HG03025 (cell line): ENCODE data around the gene BLZF1.
"Not testable (repeated sequence)": the region's sequence is repeated elsewhere in the genome, so short reads cannot be mapped to it uniquely, and the experiment has no call there.

ENCODE experiments used
- ATAC-seq: cut with Tn5 transposase; IDR thresholded peaks from one replicate; pipeline ENCODE4 v1.9.1; 2021; ENCODE audit warnings: mild to moderate bottlenecking, moderate library complexity; ENCODE audit not compliant: unreplicated experiment, low FRiP score

Gene BLZF1

DNA sequence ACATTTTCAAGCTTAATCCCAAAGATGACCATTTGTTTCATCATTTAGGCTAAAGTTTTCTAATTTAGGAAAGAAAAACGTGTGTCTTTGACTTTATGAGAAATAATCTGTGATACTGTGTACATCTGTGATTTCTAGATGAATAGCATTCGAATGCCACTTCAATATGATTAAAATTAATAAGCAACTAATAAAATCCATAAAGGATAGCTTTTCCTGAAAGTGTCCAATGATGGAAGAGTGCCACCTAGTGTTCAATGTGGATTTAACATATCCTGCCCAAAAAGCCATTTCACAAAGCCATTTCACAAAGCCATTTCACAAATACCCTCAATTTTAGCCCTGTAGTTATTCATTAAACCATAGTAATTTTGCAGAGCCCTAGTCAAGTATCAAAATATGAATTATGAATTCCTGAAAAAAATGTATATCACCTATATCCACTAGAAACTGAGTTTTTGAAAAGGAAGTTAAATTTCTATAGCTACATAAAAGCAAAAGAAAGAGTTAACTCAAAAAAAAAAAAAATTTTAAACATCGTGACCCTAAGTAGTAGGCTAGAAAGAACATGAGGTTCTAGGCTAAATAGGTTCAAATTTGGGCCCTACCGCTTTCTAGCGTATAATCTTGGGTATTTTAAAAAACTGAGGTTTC lies 19.5 kb upstream of the BLZF1 start:
- no peak for ATAC-seq

- ATAC-seq, result no peak
These were observed 7.6 kb upstream of the BLZF1 start for GRCh38 chr1:169360415-169360814.

- ATAC-seq, result no peak
These were observed 6.7 kb upstream of the BLZF1 start for GRCh38 chr1:169361281-169361680.

- no peak for ATAC-seq
These were observed 4.8 kb upstream of the BLZF1 start for GRCh38 chr1:169363046-169363730.

- ATAC-seq, result no peak
These were observed 3.0 kb upstream of the BLZF1 start for GRCh38 chr1:169364948-169365347.

DNA sequence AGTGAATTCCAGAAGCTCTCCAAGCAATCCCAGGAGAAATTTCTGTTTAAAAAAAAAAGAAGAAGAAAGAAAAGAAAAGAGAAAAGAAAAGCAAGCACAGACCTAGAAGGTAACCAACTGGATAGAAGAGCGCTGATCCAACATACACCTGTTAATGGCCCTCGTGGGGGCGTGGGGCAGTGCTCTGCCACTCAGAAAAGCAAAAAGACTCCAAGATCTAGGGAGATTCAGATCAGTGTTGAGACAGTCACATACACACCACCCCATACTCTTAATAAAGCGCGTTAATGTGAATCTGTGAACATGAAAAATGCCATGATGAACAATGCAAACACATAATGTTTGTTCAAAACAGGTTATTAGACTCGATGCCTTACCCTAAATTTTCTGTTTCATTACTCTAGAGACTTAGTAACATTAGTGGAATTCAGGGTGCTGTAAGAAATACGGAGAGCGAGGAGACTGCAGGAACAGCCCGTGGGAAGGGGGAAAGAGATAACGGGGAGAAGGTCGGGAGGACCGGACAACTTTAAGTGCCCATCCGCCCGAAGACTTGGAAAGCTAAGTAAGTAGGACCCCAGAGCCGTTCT lies 804 bp upstream of the BLZF1 start:
- ATAC-seq, result no peak

DNA sequence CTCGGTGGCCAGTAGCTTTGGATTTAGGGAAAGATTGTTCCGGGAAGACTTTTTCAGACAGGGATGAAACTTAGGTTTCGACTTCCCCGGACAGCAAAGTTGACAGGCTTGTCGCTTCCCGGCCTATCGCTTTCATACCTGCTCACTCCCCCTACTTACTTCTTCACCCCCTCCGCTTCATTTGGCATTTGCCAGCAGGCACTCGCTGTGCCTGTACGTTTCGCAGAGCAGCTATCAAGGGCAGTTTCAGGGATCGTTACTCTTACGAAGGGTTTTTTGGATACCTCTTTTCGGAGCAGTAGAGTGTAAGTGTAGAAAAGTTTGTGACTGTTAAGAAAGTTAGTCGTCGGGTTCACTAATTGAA lies 393 bp downstream of the BLZF1 start:
- ATAC-seq, result no peak

DNA sequence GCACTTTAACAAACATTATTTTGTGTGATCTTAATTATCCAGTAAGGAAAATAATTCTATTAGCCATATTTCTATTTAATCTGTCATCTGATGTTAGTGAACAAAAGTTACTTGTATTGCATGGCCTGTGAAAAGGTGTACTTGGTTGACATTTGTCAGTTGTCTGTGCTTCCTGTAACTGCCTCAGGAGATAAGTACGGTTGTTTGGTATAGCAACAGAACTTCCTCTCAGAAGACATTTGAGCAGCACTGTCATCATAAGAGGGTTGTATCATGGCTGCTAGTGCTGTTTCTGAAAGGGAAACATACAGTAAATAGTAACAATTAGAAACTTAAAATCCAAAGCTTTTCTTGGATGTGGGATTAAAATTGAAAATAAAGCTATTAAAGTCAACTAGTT lies 3.4 kb downstream of the BLZF1 start:
- ATAC-seq, result no peak

DNA sequence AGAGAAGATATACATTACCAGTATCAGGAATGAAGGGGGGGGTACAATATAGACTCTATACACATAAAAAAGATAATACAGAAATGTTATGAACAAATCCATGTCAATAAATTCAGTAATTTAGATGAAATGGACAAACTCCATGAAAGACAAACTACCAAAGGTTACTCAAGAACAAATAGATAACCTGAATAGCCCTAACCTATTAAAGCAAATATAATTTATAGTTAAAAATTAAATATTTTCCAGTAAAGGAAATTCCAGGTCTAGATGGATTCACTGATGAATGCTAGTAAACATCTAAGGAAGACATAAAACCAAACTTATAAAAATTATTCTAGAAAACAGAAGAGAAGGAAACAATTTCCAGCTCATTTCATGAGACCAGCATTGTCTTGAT lies 13.2 kb downstream of the BLZF1 start:
- no peak for ATAC-seq

DNA sequence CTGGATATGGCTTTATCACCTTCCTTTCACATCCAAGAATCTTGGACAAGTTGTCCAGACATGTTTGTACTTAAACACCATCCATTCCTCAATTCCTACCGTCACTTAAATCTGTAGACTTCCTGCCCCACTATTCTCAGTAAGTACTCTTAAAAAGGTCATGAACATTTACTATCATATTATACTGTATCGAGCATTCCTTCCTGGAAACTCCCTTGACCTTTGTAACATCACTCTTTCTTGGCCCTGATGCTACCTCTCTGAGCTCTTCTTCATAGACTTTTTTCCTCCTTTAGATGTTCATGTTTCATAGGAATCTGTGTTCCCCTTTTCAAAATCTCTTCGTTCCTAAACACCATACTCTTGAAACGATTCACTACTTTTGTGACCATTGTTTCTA lies 15.5 kb downstream of the BLZF1 start:
- no peak for ATAC-seq

DNA sequence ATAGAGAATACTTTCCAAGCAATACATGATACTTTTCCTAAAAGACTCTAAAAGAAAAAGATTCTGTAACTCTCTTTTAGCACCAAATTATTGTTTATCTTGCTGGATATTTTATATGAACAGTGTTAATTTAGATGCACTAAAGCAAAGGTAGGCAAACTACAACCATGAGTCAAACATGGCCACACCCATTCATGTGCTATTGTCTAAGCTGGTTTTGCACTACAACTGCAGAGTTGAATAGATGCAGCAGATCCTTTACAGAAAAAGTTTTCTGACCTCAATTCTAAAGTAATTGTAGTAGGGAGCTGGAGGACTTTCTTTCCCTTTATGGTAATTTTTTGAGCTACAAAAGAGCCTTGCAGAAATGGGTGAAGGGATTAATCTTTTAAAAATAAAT lies 19.4 kb downstream of the BLZF1 start:
- ATAC-seq, result no peak

DNA sequence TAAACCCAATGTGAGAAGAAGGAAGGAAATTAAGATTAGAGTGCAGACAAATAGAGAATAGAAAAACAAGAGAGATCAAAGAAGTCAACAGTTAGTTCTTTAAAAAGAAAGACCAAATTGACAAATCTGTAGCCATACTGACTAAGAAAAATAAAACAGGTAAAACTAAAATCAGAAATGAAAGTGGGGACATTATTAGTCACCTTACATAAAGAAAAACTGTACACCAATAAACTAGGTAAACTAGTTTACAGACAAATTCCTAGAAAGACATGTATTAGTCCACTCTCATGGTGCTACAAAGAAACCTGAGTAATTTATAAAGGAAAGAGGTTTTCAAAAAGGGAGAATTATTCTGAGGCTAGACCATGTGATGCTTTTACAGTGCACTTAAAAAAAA lies 22.3 kb downstream of the BLZF1 start:
- peak; percentile 39 for ATAC-seq

- no peak for ATAC-seq
These were observed 24.4 kb downstream of the BLZF1 start for GRCh38 chr1:169392406-169392805.

GRCh38 chr1:169395955-169396354 lies 28.0 kb downstream of the BLZF1 start:
- ATAC-seq, result no peak

GRCh38 chr1:169402578-169402977 lies 34.6 kb downstream of the BLZF1 start:
- ATAC-seq, result not testable (repeated sequence)

DNA sequence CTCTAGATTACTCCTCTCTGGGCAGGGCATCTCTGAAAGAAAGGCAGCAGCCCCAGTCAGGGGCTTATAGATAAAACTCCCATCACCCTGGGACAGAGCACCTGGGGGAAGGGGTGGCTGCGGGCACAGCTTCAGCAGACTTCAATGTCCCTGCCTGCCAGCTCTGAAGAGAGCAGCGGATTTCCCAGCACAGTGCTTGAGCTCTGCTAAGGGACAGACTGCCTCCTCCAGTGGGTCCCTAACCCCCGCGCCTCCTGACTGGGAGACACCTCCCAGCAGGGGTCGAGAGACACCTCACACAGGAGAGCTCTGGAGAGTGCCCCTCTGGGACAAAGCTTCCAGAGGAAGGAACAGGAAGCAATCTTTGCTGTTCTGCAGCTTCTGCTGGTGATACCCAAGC lies 40.3 kb downstream of the BLZF1 start:
- ATAC-seq, result not testable (repeated sequence)

GRCh38 chr1:169414952-169415351 lies 47.0 kb downstream of the BLZF1 start:
- ATAC-seq, result no peak

DNA sequence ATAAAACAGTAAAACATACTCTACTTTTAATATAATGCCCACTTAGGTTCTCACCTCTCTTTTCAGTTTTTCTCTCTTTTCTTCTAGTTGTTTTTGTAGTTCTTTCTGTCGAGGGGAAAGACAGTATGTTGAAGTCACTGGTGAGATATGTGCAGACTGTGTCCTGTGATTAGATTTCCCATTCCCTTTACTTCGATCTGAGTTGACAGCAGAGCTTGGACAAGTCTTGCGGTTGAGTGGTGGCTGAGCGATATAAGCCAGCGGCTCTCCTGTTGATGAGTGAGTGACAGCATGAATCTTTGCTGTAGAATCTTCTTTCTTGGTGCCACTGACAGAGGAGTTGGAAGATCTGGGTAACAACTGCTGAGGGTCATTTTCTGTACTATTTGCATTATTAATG lies 53.3 kb downstream of the BLZF1 start:
- no peak for ATAC-seq

GRCh38 chr1:169426174-169426705 lies 58.2 kb downstream of the BLZF1 start:
- ATAC-seq, result no peak

DNA sequence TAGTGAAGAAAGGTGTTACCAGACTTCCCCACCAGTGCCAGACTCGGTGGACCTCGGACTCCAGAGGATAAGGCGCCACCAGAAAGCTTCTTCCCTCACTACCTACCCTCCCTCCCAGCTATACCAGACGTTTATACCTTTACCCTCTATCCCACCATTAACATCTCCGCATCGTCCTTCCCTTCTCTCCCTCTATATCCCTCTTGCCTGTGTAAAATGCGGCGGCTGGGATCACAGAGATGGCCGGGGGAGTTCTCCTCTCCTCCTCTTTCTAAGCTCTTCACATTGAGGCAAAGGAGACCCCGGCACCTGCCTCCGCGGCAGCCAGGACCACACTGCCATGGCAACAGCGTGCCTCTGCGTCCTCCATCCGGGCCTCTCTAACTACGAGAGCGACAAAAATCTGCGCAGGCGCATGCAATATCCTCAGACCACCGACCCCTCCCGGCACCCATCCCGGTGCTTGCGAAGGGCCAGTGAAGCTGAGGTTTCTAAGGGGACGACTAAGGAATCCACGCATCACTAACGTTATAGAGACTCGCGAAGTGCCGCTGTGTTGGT lies 59.2 kb downstream of the BLZF1 start, which contains the start of gene CCDC181:
Gene CCDC181, minus strand, starts transcription at position 394 of the 561 bp plus-strand sequence. CDS start 2,547 bp downstream, outside the sequence.
- no peak for ATAC-seq
